Mesenchymal stem cell (in vitro differentiated cells and primary cell): ENCODE data around the gene LDLRAD3.

ENCODE experiments used
- DNase-seq: peaks from one replicate; pipeline ENCODE4 v3.0.0-alpha.2; 2013
- H2AFZ ChIP-seq: one replicate; pipeline ENCODE4 v1.6.1; 2013; ENCODE audit warnings: low read depth, mild to moderate bottlenecking, control low read depth, inconsistent platforms, low read length, moderate library complexity
- H2AK5ac ChIP-seq: 2 replicates; pipeline ENCODE4 v1.6.1; 2013; ENCODE audit warnings: low read length, moderate library complexity, mild to moderate bottlenecking, inconsistent platforms; ENCODE audit not compliant: severe bottlenecking
- H2BK120ac ChIP-seq: one replicate; pipeline ENCODE4 v1.6.1; 2013; ENCODE audit warnings: low read depth, mild to moderate bottlenecking, inconsistent platforms, low read length, moderate library complexity
- H2BK12ac ChIP-seq, 2 experiments: one replicate each; pipeline ENCODE4 v1.6.1; 2013; ENCODE audit warnings: inconsistent platforms in 2 of 2, low read length in 2 of 2, mild to moderate bottlenecking in 2 of 2, moderate library complexity in 2 of 2, control low read depth in 1 of 2
- H2BK15ac ChIP-seq: one replicate; pipeline ENCODE4 v1.6.1; 2013; ENCODE audit warnings: mild to moderate bottlenecking, low read depth, inconsistent platforms; ENCODE audit not compliant: poor library complexity, severe bottlenecking
- H2BK5ac ChIP-seq: 2 replicates; pipeline ENCODE4 v1.6.1; 2013; ENCODE audit warnings: low read depth, mild to moderate bottlenecking, low read length, control low read depth, inconsistent platforms; ENCODE audit not compliant: poor library complexity, severe bottlenecking
- H3K14ac ChIP-seq, 2 experiments: one replicate each; pipeline ENCODE4 v1.6.1; 2013; ENCODE audit warnings: inconsistent platforms in 2 of 2, low read length in 2 of 2, control low read depth in 1 of 2, mild to moderate bottlenecking in 1 of 2, moderate library complexity in 1 of 2
- H3K18ac ChIP-seq, 2 experiments: one replicate each; pipeline ENCODE4 v1.6.1; 2013; ENCODE audit warnings: inconsistent platforms in 2 of 2, low read length in 2 of 2, control low read depth in 1 of 2, low read depth in 1 of 2, mild to moderate bottlenecking in 1 of 2
- H3K23ac ChIP-seq, 2 experiments: one replicate each; pipeline ENCODE4 v1.6.1; 2013; ENCODE audit warnings: inconsistent platforms in 2 of 2, low read length in 2 of 2, mild to moderate bottlenecking in 2 of 2, moderate library complexity in 2 of 2, control low read depth in 1 of 2
- H3K27ac ChIP-seq: 2 replicates; pipeline ENCODE4 v1.5.1; 2013; ENCODE audit warnings: mild to moderate bottlenecking, moderate library complexity, low read length, control low read depth, inconsistent platforms; ENCODE audit not compliant: poor library complexity, severe bottlenecking
- H3K27me3 ChIP-seq, 2 experiments: 2 replicates each; pipeline versions ENCODE4 v1.6.1 to v1.7.0; 2013; ENCODE audit warnings: low read length in 2 of 2, mild to moderate bottlenecking in 2 of 2, moderate library complexity in 2 of 2, control low read depth in 1 of 2, inconsistent platforms in 1 of 2; ENCODE audit not compliant: control insufficient read depth in 1 of 2, insufficient read depth in 1 of 2
- H3K36me3 ChIP-seq, 2 experiments: 2 replicates each; pipeline versions ENCODE4 v1.6.1 to v1.7.0; 2013; ENCODE audit warnings: low read length in 2 of 2, control low read depth in 1 of 2, inconsistent platforms in 1 of 2, low read depth in 1 of 2, mild to moderate bottlenecking in 1 of 2; ENCODE audit not compliant: insufficient read depth in 2 of 2, control insufficient read depth in 1 of 2
- H3K4ac ChIP-seq, 2 experiments: one replicate each; pipeline ENCODE4 v1.6.1; 2013; ENCODE audit warnings: inconsistent platforms in 2 of 2, low read length in 2 of 2, mild to moderate bottlenecking in 2 of 2, moderate library complexity in 2 of 2, control low read depth in 1 of 2, low read depth in 1 of 2
- H3K4me1 ChIP-seq: 2 replicates; pipeline ENCODE4 v1.6.1; 2013; ENCODE audit warnings: low read depth, low read length, control low read depth; ENCODE audit not compliant: control insufficient read depth, insufficient read depth
- H3K4me2 ChIP-seq: 2 replicates; pipeline ENCODE4 v1.6.1; 2013; ENCODE audit warnings: low read length, mild to moderate bottlenecking, inconsistent platforms; ENCODE audit not compliant: poor library complexity, severe bottlenecking
- H3K4me3 ChIP-seq, 2 experiments: 2 replicates each; pipeline versions ENCODE4 v1.5.1 to v1.7.0; 2013; ENCODE audit warnings: low read length in 2 of 2, mild to moderate bottlenecking in 2 of 2, control low read depth in 1 of 2, low read depth in 1 of 2; ENCODE audit not compliant: insufficient read depth in 1 of 2
- H3K79me1 ChIP-seq: replicated peaks from 2 replicates; pipeline ENCODE4 v1.6.1; 2013; ENCODE audit warnings: mild to moderate bottlenecking, control low read depth, low read length, inconsistent platforms; ENCODE audit not compliant: poor library complexity, severe bottlenecking
- H3K9ac ChIP-seq: 2 replicates; pipeline ENCODE4 v1.7.0; 2013; ENCODE audit warnings: mild to moderate bottlenecking, low read length, moderate library complexity
- H3K9me3 ChIP-seq: 2 replicates; pipeline ENCODE4 v1.7.0; 2013; ENCODE audit warnings: mild to moderate bottlenecking, low read length; ENCODE audit not compliant: control insufficient read depth
- H4K8ac ChIP-seq: one replicate; pipeline ENCODE4 v1.6.1; 2013; ENCODE audit warnings: inconsistent platforms, mild to moderate bottlenecking, low read length, moderate library complexity
- H4K91ac ChIP-seq: one replicate; pipeline ENCODE4 v1.6.1; 2013; ENCODE audit warnings: mild to moderate bottlenecking, low read length, inconsistent platforms
- WGBS: methylation state at CpG from one replicate; pipeline ENCODE4 v1.1.7; 2013; ENCODE audit warnings: mixed read lengths; 5-methylcytosine and 5-hydroxymethylcytosine counted together

LDLRAD3 gene

DNA sequence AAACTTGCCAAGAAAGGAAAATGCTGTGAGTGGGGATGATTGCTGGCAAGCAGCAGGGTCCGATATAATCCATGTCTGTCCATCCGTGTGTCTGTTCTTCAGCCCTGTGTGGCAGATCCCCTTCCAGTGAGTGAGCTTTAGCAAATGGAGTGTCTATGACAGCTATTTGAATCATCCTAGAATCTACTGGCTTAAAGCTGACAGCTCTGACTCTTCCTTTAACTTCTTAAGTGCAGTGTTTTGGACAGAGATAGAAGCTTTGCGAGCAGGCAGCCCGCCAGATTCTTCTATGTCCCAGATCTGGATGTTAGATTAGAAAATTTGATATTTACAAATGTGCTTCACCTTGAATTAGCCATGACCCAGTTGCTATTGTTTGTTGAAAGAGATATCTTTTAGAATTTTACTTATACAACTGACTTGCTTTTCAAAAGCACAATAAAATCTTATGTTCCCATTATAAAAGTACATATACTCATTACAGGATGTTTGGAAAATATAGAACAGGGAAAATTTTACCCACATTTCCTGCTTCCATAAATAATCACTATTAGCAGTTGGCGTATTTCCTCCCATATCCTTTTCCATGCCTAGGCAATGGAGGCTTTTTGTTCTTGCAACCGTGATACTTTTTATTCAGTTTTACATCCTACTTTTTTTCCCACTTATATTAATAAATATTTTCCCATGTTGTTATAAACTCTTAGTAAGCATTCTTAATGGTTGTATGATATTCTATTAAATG is 220.8 kb downstream of the LDLRAD3 start:
- Histone ChIP-seq H3K4ac (no peak overlapping the region), H3K9me3 (no peaks in the 10 kb centered on the region), H3K4me3 (no peak overlapping the region), H3K4me1 (no peaks in the 10 kb centered on the region), H3K36me3 (no peaks in the 10 kb centered on the region), H3K27me3 (no peaks in the 10 kb centered on the region), H2AFZ (no peak overlapping the region), H3K4me2 (no peak overlapping the region), H3K27ac (no peak overlapping the region), H3K79me1 (no peaks in the 10 kb centered on the region), H2BK5ac (no peak overlapping the region), H4K8ac (no peak overlapping the region), H3K23ac (no peak overlapping the region), H2BK120ac (no peak overlapping the region), H2BK15ac (no peak overlapping the region), H3K14ac (no peak overlapping the region), H4K91ac (no peak overlapping the region), H3K18ac (no peak overlapping the region), H3K9ac (no peak overlapping the region), H2BK12ac (no peak overlapping the region), H2AK5ac (peak overlapping the region; percentile 31)
- DNase-seq = peak; percentile 46
- 36% methylated on average over 4 of the region's 6 CpGs for WGBS

- Histone ChIP-seq H2BK15ac (no peak overlapping the region), H2BK12ac (no peak overlapping the region), H4K8ac (no peak overlapping the region), H2BK120ac (no peak overlapping the region), H3K23ac (no peak overlapping the region), H3K4ac (no peak overlapping the region), H3K9me3 (no peaks in the 10 kb centered on the region), H3K18ac (peak overlapping the region in 1 of 2 experiments; percentile 5), H3K4me2 (no peak overlapping the region), H2AK5ac (no peak overlapping the region), H2BK5ac (no peak overlapping the region), H2AFZ (no peak overlapping the region), H3K4me1 (no peaks in the 10 kb centered on the region), H3K79me1 (no peaks in the 10 kb centered on the region), H3K27ac (no peak overlapping the region), H3K36me3 (no peaks in the 10 kb centered on the region), H3K4me3 (no peak overlapping the region), H3K27me3 (no peaks in the 10 kb centered on the region), H4K91ac (no peak overlapping the region), H3K9ac (no peak overlapping the region), H3K14ac (no peak overlapping the region)
- 64% methylated on average over 2 of the region's 3 CpGs for WGBS
- no peak for DNase-seq
These were observed 221.9 kb downstream of the LDLRAD3 start for GRCh38 chr11:36165621-36166397.

GRCh38 chr11:36167073-36167472 is 223.2 kb downstream of the LDLRAD3 start:
- 96% methylated on average over 3 of the region's 4 CpGs for WGBS
- Histone ChIP-seq H3K9ac (no peak overlapping the region), H3K14ac (no peak overlapping the region), H4K8ac (no peak overlapping the region), H3K79me1 (no peaks in the 10 kb centered on the region), H3K27me3 (no peaks in the 10 kb centered on the region), H3K23ac (no peak overlapping the region), H2BK12ac (no peak overlapping the region), H2BK120ac (no peak overlapping the region), H2BK5ac (no peak overlapping the region), H3K4me3 (no peak overlapping the region), H3K18ac (no peak overlapping the region), H2AK5ac (no peak overlapping the region), H3K9me3 (no peaks in the 10 kb centered on the region), H3K27ac (no peak overlapping the region), H4K91ac (no peak overlapping the region), H3K36me3 (no peaks in the 10 kb centered on the region), H2AFZ (no peak overlapping the region), H3K4me2 (no peak overlapping the region), H3K4ac (no peak overlapping the region), H3K4me1 (no peaks in the 10 kb centered on the region), H2BK15ac (no peak overlapping the region)
- no peak for DNase-seq

DNA sequence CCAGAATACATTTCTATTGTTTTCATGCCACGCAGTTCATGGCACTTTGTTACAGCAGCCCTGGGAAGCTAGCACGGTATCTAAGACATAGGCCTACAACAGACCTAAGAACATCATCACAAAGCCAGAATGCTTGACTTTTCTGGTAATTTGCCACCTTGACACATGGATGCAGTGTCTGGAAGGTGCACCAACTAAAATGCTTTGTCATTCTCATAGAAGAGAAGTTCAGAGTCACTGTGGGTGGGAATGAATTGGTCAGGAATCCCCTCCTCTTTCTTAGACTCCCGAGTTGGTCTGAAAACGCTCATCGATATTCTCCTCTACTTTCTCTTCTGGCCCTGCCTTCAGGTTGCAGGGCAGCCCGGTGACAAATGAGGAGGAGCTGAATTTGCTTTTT is 223.9 kb downstream of the LDLRAD3 start:
- H4K8ac ChIP-seq = no peak overlapping the region
- H3K4ac ChIP-seq = no peak overlapping the region
- no peak overlapping the region for H2BK5ac ChIP-seq
- 99% methylated on average over 4 of the region's 6 CpGs for WGBS
- H3K9me3 ChIP-seq = no peaks in the 10 kb centered on the region
- H3K27ac ChIP-seq = no peak overlapping the region
- H3K27me3 ChIP-seq = no peaks in the 10 kb centered on the region
- H3K9ac ChIP-seq = no peak overlapping the region
- H3K4me1 ChIP-seq = no peaks in the 10 kb centered on the region
- H3K36me3 ChIP-seq = no peaks in the 10 kb centered on the region
- H2AFZ ChIP-seq = no peak overlapping the region
- no peak overlapping the region for H3K18ac ChIP-seq
- H3K14ac ChIP-seq = no peak overlapping the region
- H2BK12ac ChIP-seq = no peak overlapping the region
- DNase-seq = no peak
- H3K23ac ChIP-seq = no peak overlapping the region
- no peak overlapping the region for H2BK120ac ChIP-seq
- no peaks in the 10 kb centered on the region for H3K79me1 ChIP-seq
- no peak overlapping the region for H2BK15ac ChIP-seq
- H3K4me3 ChIP-seq = no peak overlapping the region
- no peak overlapping the region for H3K4me2 ChIP-seq
- H4K91ac ChIP-seq = no peak overlapping the region
- no peak overlapping the region for H2AK5ac ChIP-seq
